Suprapubic skin (tissue), 4 donors: ENCODE measurements around the gene TMEM156.

Source experiments
- CTCF ChIP-seq, 2 donors: fragments of 200-600 bp in 1 of 2; fragments of 450-650 bp in 1 of 2; sonication (generic) in 1 of 2; IDR thresholded peaks; one replicate each; pipeline ENCODE4 v1.5.1; 2016 to 2019; ENCODE audit warnings: antibody characterized with exemption in 2 of 2, mild to moderate bottlenecking in 1 of 2, moderate library complexity in 1 of 2
- EP300 ChIP-seq: sonication (generic); formaldehyde crosslinking; IDR thresholded peaks from one replicate; pipeline ENCODE4 v1.6.1; 2017; ENCODE audit warnings: antibody characterized with exemption
- POLR2A ChIP-seq, 2 donors: fragments of 450-650 bp; IDR thresholded peaks; one replicate each; pipeline ENCODE4 v1.6.1; 2017; ENCODE audit warnings: antibody characterized with exemption in 2 of 2, mild to moderate bottlenecking in 2 of 2, moderate library complexity in 2 of 2
- POLR2AphosphoS5 ChIP-seq, 3 donors: sonication (generic); formaldehyde crosslinking; IDR thresholded peaks; one replicate each; pipeline ENCODE4 v1.6.1; 2017; ENCODE audit warnings: antibody characterized with exemption in 3 of 3

GRCh38 chr4:39047681-39048080 is 15.5 kb upstream of the TMEM156 start:
- no peak for TF ChIP-seq CTCF (IDR thresholded peaks at IDR 0.05)
- TF ChIP-seq POLR2AphosphoS5 (IDR thresholded peaks at IDR 0.05), result no peak
- TF ChIP-seq EP300, result no peak
- TF ChIP-seq POLR2A (IDR thresholded peaks at IDR 0.05), result no peak
